ENCODE data around the gene ABLIM1.

DNA sequence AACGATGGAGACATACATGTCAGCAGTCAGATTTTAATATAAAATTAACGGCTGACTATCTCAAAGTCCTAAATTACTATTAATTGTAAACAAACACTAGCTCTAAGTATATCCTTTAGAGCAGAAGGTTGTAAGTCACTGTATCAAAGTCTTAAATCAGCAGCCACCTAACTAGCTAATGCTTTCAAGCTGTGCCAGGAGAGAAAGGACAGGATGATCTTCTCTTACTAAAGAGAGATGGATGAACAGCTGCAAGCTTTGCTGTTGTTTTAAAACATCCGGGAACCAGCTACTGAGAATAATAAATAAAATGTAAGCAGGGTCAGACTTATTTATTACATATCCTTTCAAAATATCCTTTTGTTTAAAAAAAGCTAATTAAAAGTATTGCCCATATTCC, 24.0 kb upstream of the ABLIM1 start:
- TF ChIP-seq CTCF (IDR thresholded peaks at IDR 0.05): no peak
- no peak for TF ChIP-seq EZH2phosphoT487 (IDR thresholded peaks at IDR 0.05)
- no peak for TF ChIP-seq EZH2 (IDR thresholded peaks at IDR 0.05)

Measured in neural progenitor cell (in vitro differentiated cells).